ENCODE results near the gene LANCL2. TPM values are rescaled to one million over a fixed set of nuclear protein-coding genes. Genes with fewer than 3 reads are reported as not detected.

The LANCL2 gene
- total and polyA plus RNA-seq, 4 donors: 6.2 to 11.9 (median 10.8) TPM

DNA sequence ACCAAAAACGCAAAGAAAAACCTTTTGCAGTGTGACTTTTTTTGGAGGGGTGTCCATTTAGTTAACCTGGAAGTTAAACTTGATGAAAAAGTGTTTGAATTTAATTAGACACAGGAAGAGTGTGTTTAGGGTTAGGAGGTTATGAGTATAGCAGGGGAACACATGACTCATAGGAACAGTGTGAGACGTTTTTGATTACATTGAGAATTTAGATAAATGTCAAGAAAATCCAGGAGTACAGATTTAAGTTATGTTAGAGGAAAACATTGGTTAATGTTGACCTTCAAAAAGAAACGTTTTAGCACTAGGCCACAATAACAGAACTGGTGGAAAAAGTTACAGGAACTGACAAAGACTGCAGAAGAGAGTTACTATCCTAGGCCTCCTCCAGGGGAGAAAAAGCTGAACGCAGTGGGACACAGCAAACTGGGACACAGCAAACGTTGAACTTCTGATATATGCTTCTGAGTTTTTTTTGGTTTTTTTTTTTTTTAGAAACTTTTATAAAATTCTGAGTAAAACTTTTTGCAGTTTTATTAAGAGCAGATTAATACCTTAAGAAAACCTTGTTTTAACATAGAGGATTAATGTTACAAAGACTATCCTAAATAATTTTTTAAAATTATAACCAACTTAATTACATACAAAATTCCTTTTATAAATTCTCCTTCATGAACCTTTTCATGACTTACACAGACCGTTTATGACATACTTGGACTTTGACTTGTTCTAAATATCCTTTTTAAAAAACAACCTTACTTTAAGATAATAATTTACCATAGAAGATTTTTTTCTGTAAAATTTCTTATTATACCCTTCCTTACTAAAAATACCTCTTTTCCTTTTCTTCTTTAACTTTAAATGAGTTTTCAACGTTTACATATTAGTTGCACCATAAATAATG is 22.2 kb downstream of the LANCL2 start:
- Histone ChIP-seq H3K27me3 (ENCODE audit: control insufficient read depth in 4 of 4, insufficient read depth in 4 of 4, low read length in 3 of 4) (no peaks in the 10 kb centered on the region), H3K36me3 (ENCODE audit: control insufficient read depth in 4 of 4, insufficient read depth in 3 of 4, low read depth in 1 of 4, low read length in 3 of 4) (peaks cover 0 to under 1% (median 0%) of the 10 kb centered on the region in 4 donors), H3K9me3 (ENCODE audit: control insufficient read depth in 4 of 4, low read length in 3 of 4) (peaks cover 0 to 6% (median 0%) of the 10 kb centered on the region in 4 donors), H3K27ac (ENCODE audit: low read depth in 1 of 2, low read length in 2 of 2) (no peak overlapping the region), H3K4me3 (ENCODE audit: low read depth in 1 of 3, low read length in 3 of 3) (no peak overlapping the region), H3K9ac (ENCODE audit: low read depth in 1 of 2, low read length in 2 of 2) (no peak overlapping the region), H3K4me1 (ENCODE audit: control insufficient read depth in 4 of 4, insufficient read depth in 4 of 4, low read length in 3 of 4) (no peaks in the 10 kb centered on the region)
- 89% methylated on average over 7 of the region's 7 CpGs for WGBS
- no peak for DNase-seq (ENCODE audit: low spot score)
- no peak for TF ChIP-seq FOXA1 (IDR thresholded peaks at IDR 0.05)
- TF ChIP-seq, protein P1, sequence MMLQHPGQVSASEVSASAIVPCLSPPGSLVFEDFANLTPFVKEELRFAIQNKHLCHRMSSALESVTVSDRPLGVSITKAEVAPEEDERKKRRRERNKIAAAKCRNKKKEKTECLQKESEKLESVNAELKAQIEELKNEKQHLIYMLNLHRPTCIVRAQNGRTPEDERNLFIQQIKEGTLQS (IDR thresholded peaks at IDR 0.05): no peak
- no peak for TF ChIP-seq JUND (IDR thresholded peaks at IDR 0.05)
- TF ChIP-seq, protein P2, sequence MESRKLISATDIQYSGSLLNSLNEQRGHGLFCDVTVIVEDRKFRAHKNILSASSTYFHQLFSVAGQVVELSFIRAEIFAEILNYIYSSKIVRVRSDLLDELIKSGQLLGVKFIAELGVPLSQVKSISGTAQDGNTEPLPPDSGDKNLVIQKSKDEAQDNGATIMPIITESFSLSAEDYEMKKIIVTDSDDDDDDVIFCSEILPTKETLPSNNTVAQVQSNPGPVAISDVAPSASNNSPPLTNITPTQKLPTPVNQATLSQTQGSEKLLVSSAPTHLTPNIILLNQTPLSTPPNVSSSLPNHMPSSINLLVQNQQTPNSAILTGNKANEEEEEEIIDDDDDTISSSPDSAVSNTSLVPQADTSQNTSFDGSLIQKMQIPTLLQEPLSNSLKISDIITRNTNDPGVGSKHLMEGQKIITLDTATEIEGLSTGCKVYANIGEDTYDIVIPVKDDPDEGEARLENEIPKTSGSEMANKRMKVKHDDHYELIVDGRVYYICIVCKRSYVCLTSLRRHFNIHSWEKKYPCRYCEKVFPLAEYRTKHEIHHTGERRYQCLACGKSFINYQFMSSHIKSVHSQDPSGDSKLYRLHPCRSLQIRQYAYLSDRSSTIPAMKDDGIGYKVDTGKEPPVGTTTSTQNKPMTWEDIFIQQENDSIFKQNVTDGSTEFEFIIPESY (IDR thresholded peaks at IDR 0.05): no peak
- no peak for TF ChIP-seq SP1 (IDR thresholded peaks at IDR 0.05)

DNA sequence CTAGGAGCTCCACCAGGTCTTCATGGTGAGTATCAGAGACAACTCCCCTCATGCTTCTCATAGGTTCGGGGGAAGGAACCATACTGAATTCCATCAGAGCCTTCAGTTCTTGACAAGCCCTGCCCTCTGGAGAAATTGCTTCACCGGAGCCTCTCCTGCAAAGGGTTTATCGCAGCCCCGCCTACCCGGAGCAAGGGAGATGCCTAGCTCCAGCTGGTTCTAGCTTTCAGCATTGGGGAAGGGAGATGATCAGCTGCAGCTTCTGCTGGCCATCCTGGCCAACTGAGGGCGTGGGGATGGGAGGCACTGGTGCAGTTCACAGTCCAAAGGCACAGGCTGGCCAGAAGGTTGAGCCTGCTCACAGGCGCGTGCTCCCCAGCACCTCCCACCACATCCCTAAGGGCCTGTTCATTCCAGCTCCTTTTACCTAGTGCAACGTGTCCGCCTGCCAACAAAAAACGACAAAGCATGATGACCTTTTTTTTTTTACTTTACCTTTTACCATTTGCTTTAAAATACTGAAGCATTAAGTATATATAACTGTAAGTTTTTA is 31.2 kb downstream of the LANCL2 start:
- H3K27me3 ChIP-seq (ENCODE audit: control insufficient read depth in 4 of 4, insufficient read depth in 4 of 4, low read length in 3 of 4): no peaks in the 10 kb centered on the region
- H3K4me1 ChIP-seq (ENCODE audit: control insufficient read depth in 4 of 4, insufficient read depth in 4 of 4, low read length in 3 of 4): no peaks in the 10 kb centered on the region
- TF ChIP-seq JUND (IDR thresholded peaks at IDR 0.05): no peak
- no peak for TF ChIP-seq HNF4A (conservative IDR thresholded peaks at IDR 0.05)
- H3K36me3 ChIP-seq (ENCODE audit: control insufficient read depth in 4 of 4, insufficient read depth in 3 of 4, low read depth in 1 of 4, low read length in 3 of 4): peaks cover 0 to 8% (median 2%) of the 10 kb centered on the region in 4 donors
- WGBS: 95% methylated on average over 11 of the region's 11 CpGs
- no peak overlapping the region for H3K4me3 ChIP-seq (ENCODE audit: low read depth in 1 of 3, low read length in 3 of 3)
- no peak overlapping the region for H3K9ac ChIP-seq (ENCODE audit: low read depth in 1 of 2, low read length in 2 of 2)
- no peak overlapping the region for H3K27ac ChIP-seq (ENCODE audit: low read depth in 1 of 2, low read length in 2 of 2)
- no peaks in the 10 kb centered on the region for H3K9me3 ChIP-seq (ENCODE audit: control insufficient read depth in 4 of 4, low read length in 3 of 4)
- DNase-seq (ENCODE audit: low spot score): no peak

DNA sequence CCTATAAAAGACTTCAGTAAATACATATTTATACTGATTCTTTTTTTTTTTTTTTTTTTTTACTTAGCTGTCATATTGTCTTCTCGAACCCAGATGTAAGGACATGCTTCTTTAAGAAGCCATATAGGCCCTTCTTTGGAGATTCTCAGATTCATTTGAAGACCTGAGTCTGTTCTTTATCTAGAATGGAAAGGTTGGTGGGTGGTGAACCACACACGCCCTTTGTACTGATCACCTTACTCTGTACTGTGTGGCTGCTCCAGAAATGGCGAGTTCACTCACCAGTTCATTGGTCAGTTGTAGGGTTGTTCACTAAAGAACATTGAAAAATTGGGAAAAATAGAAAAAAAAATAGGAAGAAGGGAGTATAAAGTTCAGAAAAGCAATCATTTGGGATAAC is 32.5 kb downstream of the LANCL2 start:
- no peak overlapping the region for H3K9ac ChIP-seq (ENCODE audit: low read depth in 1 of 2, low read length in 2 of 2)
- TF ChIP-seq, protein P1 (IDR thresholded peaks at IDR 0.05): no peak
- TF ChIP-seq NR2F2 (IDR thresholded peaks at IDR 0.05): no peak
- no peak for TF ChIP-seq JUND (IDR thresholded peaks at IDR 0.05)
- TF ChIP-seq, protein P3, sequence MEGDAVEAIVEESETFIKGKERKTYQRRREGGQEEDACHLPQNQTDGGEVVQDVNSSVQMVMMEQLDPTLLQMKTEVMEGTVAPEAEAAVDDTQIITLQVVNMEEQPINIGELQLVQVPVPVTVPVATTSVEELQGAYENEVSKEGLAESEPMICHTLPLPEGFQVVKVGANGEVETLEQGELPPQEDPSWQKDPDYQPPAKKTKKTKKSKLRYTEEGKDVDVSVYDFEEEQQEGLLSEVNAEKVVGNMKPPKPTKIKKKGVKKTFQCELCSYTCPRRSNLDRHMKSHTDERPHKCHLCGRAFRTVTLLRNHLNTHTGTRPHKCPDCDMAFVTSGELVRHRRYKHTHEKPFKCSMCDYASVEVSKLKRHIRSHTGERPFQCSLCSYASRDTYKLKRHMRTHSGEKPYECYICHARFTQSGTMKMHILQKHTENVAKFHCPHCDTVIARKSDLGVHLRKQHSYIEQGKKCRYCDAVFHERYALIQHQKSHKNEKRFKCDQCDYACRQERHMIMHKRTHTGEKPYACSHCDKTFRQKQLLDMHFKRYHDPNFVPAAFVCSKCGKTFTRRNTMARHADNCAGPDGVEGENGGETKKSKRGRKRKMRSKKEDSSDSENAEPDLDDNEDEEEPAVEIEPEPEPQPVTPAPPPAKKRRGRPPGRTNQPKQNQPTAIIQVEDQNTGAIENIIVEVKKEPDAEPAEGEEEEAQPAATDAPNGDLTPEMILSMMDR (IDR thresholded peaks at IDR 0.05; ENCODE audit: low read depth, low read length, missing input control): no peak
- no peak for TF ChIP-seq SP1 (IDR thresholded peaks at IDR 0.05)
- TF ChIP-seq, protein P4, sequence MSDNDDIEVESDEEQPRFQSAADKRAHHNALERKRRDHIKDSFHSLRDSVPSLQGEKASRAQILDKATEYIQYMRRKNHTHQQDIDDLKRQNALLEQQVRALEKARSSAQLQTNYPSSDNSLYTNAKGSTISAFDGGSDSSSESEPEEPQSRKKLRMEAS (IDR thresholded peaks at IDR 0.05): no peak
- TF ChIP-seq YY1 (IDR thresholded peaks at IDR 0.05): no peak
- TF ChIP-seq, protein P2 (IDR thresholded peaks at IDR 0.05): no peak
- no peak for TF ChIP-seq FOXA2 (IDR thresholded peaks at IDR 0.05)
- TF ChIP-seq FOXA1 (IDR thresholded peaks at IDR 0.05): no peak
- TF ChIP-seq HNF4G (IDR thresholded peaks at IDR 0.05): no peak
- no peak for DNase-seq (ENCODE audit: low spot score)
- WGBS: 96% methylated on average over 3 of the region's 3 CpGs
- no peak overlapping the region for H3K27ac ChIP-seq (ENCODE audit: low read depth in 1 of 2, low read length in 2 of 2)
- no peaks in the 10 kb centered on the region for H3K27me3 ChIP-seq (ENCODE audit: control insufficient read depth in 4 of 4, insufficient read depth in 4 of 4, low read length in 3 of 4)
- no peak overlapping the region for H3K4me3 ChIP-seq (ENCODE audit: low read depth in 1 of 3, low read length in 3 of 3)
- peaks cover 0 to 6% (median 2%) of the 10 kb centered on the region in 4 donors for H3K36me3 ChIP-seq (ENCODE audit: control insufficient read depth in 4 of 4, insufficient read depth in 3 of 4, low read depth in 1 of 4, low read length in 3 of 4)
- no peaks in the 10 kb centered on the region for H3K4me1 ChIP-seq (ENCODE audit: control insufficient read depth in 4 of 4, insufficient read depth in 4 of 4, low read length in 3 of 4)
- H3K9me3 ChIP-seq (ENCODE audit: control insufficient read depth in 4 of 4, low read length in 3 of 4): no peaks in the 10 kb centered on the region
